ENCODE data around the gene C12orf57.

Gene C12orf57

DNA sequence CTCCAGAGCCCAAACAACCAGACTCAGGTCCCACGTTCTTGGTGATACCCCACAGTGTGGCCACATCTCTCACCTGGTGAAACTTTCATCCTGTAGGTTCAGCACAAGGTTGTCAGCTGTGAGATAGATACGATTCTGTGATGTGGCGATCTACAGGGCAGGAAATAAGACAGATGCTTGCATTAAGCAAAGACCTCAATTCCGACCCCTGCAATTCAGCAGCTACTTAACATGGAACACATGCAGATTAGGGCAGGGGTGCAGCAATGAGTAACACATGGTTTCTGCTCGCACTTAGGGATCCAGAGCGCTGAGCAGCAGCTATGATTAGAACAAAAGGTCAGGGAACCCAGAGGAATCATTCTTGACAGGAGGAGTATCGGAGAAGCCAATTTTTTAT, 22.5 kb downstream of the C12orf57 start:
- no peak for DNase-seq

DNA sequence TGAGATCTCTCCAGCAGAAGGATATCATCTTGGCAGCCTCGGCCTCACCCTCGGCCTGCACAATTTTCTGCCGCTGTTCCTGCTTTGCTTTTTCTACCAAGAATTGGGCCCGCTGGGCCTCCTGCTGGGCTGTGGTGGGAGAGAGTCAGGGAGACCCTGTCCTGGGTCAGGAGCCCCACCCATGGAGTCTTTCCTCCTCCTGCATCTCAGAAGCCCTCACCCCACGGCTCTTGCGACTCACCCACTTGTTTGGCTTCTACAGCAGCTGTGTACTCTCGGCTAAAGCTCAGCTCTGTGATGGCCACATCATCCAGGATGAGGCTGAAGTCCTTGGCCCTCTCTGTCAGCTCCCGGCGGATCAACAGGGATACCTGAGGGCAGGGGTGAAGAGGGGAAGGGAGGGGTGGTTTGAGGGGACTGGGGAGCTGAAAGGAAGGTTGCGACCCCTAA, 23.9 kb downstream of the C12orf57 start:
- no peak for DNase-seq

DNA sequence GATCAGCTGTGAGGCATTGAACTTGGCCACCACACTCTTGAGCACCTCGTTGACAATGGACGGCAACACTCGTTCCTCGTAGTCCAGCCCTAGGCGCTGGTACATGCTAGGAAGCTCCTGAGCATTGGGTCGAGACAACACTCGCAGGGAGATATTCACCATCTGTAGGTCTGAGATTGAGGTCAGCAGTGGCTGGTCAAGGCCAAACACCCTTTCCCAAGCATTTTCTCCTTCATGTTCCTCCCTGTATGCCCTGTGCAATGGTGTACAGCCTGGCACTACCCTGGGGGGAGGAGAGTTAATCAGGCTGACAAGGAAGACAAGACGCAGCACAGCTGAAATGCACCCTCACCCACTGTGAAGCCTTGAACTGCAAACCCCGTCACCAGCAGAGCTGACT, 24.6 kb downstream of the C12orf57 start:
- DNase-seq: no peak

DNA sequence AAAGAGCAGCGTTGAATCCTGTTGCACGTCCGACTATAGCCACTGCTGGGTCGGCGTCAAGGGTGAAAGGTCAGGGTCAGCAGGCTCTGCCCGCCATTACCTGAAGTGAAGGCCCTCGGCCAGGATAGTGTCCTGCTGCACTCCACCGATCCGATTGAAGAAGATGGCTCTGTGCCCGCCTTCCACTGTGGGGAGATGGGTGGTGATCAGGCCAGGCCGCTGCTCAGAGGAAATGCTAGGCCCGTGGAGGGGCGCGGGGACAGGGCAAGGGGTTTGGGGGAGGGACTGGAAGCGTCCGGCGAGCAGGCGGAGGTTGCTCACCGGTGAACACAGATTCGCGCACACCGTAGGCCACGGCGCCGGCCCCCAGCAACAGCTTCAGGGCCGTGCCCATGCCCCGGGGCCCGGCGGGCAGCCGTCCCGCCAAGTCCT, 26.3 kb downstream of the C12orf57 start:
- DNase-seq: no peak

DNA sequence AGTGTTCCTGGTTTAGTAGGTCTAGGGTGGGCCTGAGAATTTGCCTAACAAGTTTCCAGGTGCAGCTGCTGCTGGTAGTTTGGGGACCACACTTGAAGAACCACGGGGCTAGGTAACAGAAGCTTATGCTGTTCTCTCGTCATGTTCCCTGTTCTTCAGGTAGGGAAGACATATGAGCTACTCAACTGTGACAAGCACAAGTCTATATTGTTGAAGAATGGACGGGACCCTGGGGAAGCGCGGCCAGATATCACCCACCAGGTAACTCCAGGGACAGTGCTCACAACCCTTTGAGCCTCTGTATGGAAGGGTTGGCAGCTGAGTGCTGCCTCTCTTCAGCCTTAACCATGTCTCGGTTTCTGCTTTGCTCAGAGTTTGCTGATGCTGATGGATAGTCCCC, 30.4 kb downstream of the C12orf57 start:
- no peak for DNase-seq

DNA sequence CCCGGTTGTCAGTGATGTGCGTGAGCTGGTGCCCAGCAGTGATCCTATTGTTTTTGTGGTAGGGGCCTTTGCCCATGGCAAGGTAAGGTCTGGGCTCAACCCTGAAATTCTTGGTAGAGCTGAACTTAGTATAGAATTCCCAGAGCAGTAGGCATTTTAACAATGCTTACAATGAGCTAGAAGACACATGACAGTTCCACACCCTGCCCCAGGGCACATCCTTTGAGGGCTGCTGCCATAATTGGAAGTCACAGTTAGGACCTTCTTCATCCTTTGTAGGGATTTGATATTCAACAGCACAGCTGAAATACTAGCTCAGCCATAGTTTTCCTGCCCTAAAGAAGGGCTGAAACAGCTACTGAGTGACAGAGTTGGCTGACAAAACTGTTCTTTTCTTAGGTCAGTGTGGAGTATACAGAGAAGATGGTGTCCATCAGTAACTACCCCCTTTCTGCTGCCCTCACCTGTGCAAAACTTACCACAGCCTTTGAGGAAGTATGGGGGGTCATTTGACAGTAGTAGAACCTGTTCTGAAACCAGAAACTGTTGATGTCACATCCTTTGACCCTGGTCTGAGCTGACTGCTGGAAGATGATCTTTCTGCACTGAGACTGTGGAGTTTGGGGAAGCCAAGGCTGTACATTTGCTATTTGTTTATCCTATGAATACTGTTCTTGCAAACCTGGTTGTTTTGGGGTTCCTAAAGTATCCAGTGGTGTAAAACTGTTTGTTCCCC, 31.6 kb downstream of the C12orf57 start:
- no peak for DNase-seq

DNA sequence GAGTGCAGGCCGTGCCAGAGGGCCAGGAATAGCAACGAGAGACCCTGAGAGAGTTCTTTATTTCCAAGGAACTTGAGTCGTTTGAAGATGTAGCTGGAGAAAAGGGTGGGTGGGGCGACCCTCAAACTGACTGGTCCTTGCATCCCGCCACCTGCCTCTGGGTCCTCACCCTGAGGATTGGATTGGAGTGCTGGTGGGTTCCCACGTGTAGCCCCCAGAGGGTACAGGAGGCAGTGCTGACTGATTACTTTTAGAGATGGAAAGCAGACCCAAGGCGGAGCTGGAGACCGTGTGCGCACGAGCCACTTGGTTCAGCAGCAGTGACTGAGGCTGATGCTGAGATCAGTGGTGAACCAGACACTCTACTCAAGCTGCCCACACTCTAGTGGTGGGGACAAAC, 33.8 kb downstream of the C12orf57 start:
- no peak for DNase-seq

DNA sequence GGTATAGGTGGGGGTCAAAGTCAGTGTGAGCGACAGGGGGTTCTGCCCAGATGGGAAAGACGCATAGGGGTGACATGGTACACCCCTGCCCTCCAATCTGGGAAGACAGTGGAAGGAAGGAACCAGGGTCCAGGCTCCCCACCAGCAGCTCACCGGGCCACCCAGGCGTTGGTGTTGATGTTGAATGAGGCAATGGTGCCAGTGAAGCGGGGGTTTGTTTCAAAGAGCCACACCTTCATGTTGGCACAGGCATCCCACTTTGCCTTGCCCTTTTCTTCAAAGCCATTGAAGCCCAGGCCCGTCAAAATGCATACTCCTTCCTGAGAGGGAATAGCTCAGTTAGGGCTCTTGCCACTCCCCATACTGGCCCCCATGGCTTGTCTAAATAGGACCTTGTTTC, 34.4 kb downstream of the C12orf57 start:
- no peak for DNase-seq

DNA sequence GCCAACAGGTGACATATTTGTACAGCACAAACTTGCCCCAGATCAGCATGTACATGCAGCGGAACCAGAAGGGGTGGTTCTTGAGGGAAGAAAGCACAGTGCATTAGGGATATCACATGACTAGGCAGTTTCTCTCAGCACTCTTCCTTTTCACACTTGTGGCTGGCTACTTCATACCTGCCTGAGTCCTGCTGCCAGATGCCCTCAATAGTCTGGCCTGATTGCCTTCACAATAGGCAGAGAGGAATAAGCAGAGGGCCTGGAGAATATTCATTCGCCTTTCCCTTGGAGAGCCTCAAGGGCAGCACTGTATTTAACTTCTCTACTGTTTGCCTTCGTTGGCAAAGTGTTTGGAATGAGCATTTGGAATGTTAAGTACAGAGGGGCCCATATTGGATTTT, 34.8 kb downstream of the C12orf57 start:
- DNase-seq: no peak

DNA sequence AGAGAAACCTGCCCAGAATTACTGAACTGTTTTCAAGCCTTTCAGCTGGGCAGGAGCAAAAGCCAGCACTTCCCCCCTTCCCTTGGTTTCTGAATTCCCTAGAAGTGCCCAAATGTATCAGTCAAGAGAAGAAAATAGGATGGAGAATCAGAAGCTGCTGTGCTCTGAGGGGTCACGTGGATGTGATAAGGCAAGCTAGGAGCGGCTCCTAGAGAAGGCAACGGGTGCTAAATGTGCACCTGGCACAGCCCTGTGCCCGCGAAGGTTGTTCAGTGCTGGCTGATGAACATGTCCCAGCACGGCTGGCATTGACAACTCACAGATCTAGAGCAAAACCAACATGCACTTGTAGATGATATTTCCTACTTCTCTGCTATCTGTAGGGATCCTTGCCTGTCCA, 35.2 kb downstream of the C12orf57 start:
- DNase-seq: no peak

DNA sequence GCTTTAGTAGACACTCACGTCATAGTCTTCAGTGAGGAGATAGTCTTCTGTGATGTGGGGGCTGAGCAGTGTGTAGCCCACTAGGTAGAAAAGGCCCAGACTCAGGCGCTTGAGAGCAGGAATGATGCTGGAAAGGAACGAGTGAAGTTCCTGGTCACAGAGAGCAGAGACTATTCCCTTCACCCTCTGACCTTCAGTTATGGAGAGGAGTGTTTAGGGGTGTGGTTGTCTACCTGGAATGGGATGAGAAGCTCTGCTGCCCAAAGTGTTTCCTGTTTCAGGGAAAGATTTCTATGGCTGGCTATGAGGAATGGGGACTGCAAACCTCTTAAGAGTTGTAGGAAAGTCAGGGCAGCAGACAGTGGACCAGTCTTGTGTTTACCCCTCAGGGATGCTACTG, 35.6 kb downstream of the C12orf57 start:
- no peak for DNase-seq

DNA sequence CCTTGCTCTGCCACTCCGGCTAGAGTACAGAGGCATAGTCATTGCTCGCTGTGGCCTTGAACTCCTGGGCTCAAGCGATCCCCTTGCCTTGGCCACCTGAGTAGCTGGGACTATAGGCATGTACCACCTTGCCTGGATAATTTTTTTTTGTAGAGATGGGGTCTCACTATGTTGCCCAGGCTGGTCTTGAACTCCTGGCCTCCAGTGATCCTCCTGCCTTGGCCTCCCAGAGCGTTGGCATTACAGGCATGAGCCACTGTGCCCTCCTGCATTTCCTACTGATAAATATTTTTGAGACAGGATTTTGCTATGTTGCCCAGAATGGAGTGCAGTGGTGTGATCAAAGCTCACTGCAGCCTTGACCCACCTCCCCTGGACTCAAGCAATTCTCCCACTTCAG, 36.3 kb downstream of the C12orf57 start:
- DNase-seq: no peak

DNA sequence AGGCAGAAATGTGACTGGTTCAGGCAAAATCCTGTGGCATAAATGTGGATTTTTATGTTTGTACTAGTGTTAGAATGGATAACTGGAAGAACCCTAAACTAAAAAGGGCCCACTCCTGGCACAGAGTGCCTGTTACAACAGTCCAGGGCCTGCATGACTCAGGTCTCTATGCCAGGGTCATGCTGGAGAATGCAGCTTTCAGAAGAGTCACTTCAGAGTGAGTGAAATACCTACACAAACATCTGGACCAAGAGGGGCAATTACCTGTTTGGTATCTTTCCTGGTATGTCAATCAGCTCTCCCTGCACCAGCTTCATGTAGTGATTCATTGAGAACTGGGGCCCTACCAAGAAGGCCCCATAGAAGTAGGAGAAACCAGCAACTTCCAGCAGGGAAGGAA, 36.9 kb downstream of the C12orf57 start:
- no peak for DNase-seq

DNA sequence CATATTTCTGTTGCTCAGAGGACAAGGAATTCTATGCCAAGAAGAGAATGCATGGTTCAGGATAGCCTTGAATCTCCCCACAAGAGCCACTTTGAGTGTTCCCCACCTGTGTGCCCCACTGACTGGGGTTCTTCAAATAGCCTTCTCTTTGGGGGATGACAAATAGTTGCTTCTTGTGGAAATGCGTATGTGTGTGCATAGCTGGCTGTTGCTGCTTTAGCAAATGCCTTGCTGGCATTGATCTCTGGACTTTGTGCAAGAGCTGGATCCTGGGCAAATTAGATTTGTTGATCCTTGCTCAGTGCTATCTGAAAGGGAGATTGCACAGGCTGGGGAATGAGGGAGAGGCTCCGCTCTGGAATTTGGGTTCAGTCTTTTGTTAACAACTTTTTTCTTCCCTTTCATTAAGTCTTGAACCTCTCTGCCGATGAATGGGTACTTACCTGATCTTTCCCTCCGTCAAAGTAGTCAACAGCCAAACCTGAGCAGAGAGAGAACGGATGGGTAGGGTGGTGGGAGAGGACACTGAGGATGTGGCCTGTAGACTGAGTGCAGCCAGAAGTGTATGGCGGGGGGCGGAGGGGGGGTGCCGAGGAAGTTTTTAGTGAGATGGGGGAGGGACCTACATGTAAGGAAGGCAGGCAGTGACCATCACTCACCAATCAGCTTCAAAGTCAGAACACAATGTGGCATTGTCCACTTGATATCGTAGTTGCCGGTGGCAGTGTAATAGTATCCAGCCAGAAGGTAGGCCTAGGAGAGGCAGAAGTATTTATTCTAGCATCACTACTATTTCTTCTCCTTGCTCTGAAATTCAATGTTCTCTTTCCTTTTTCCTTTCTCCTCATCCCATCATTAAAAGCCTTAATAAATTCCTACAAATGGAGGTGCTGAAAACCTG, 37.6 kb downstream of the C12orf57 start:
- no peak for DNase-seq

DNA sequence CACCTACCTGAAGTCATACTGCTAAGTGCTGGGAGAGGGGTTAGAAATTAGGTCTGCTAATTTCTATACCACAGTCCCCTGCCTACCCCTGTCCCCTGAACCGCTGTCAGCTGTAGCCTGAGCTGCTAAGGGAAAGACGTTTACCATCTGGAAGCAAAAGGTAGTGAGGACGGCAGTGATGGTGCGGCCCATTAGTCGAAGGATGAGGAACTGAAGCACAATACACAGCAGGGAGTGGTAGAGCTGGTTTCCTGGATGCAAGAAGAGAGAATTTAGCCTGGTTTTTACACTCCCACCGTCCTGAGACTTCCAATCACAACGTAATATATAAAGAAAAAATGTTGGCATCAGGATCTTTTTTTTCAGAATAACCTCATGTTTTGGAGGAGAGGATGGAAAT, 38.7 kb downstream of the C12orf57 start:
- DNase-seq: no peak

DNA sequence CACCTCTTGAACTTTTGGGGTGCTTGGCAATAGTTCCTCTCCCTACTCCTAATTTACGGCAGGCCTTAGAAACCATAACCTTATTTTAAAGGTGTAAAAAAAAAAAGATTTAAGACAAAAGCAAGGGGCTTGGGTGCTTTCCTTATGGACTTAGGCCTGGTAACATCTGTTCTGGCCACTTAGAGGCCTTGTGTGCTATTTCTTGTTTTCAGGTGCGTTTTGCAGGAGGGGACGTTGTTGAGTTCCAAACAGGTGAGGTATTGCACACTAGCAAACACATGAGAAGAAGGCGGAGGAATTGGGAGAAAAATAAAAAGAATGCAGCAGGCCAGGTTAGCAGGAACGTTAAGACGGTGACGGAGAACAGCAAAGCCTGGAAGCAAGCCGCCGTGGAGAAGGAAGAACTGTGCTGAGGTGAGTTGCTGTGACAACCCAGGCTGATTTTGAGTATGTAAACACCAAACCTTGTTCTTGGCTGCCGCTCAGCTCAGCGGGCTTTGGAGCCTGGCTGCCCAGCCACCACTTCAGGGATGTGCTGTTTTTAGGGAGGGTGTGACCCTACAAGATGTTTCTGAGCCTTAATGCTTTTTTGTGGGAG, 44.2 kb downstream of the C12orf57 start:
- no peak for DNase-seq

Data from NCI-H1436 (cell line).